Right cardiac atrium (tissue), 5 donors: ENCODE measurements around the gene BAAT. TPM values are rescaled to one million over a fixed set of nuclear protein-coding genes. Genes with fewer than 3 reads are reported as not detected.

Experiments used
- ATAC-seq, 2 donors: fragments of 200-7000 bp; cut with Tn5 transposase; one replicate each; pipeline versions ENCODE4 v1.8.0 to v1.9.1; 2020; ENCODE audit warnings: moderate library complexity in 2 of 2, mild to moderate bottlenecking in 1 of 2
- DNase-seq, 3 donors: peaks; one replicate each; pipeline ENCODE4 v3.0.0-alpha.2; 2020
- H3K27ac ChIP-seq: one replicate; pipeline ENCODE4 v1.5.1; 2013; ENCODE audit warnings: mild to moderate bottlenecking, low read length, control low read depth, moderate library complexity
- H3K27me3 ChIP-seq: one replicate; pipeline ENCODE4 v1.6.1; 2013; ENCODE audit not compliant: control insufficient read depth, insufficient read depth
- H3K4me1 ChIP-seq: one replicate; pipeline ENCODE4 v1.6.1; 2013; ENCODE audit warnings: low read length; ENCODE audit not compliant: control insufficient read depth, insufficient read depth
- H3K4me3 ChIP-seq: one replicate; pipeline ENCODE4 v1.5.1; 2013; ENCODE audit warnings: low read length, control low read depth
- H3K9me3 ChIP-seq: one replicate; pipeline ENCODE4 v1.6.1; 2013; ENCODE audit warnings: low read length; ENCODE audit not compliant: control insufficient read depth
- WGBS: extraction: QIAGEN DNeasy Blood & Tissue Kit; methylation state at CpG from one replicate; pipeline ENCODE4 v1.1.7; 2013; 5-methylcytosine and 5-hydroxymethylcytosine counted together
- intact Hi-C, 4 donors: fragments of 100-400 bp; cut with DNase I; formaldehyde crosslinking; loops; one replicate each; pipeline versions ENCODE4 v1.11.0 to v1.14.0; 2022 to 2023
- polyA plus RNA-seq: library from polyadenylated mRNA; stranded (reverse); fragments of 200-250 nt; gene quantifications from one replicate; pipeline ENCODE4 v1.2.3, GENCODE V29; 2013
- total RNA-seq, 4 donors: library from RNA; stranded (reverse); fragmentation: NEBNext Ultra II Directional; extraction: Animal tissue kit (Norgen Biotek cat#: 25700); gene quantifications; one replicate each; pipeline ENCODE4 v1.2.1, GENCODE V29; 2021
- donor health status: healthy with polysubstance abuse.
- donor health status: DM: no; HTN: yes; CAD: no.
- donor health status: DM: no; HTN: no; CAD: no.
- donor health status: DM: no; HTN: yes; CAD: no; lungs with severe emphysema.
- donor health status: DM: yes; HTN: yes; CAD: no.

Gene BAAT
- total and polyA plus RNA-seq, 5 donors = 0.08 to 0.24 (median 0.13) TPM; not detected in 1

- under 1% methylated on average over 44 of the region's 44 CpGs for WGBS
- Histone ChIP-seq H3K4me1 (peaks cover 2% of the 10 kb centered on the region), H3K27me3 (no peaks in the 10 kb centered on the region), H3K9me3 (no peaks in the 10 kb centered on the region), H3K4me3 (peak within 1 kb of the TSS; percentile 95), H3K27ac (peak within 1 kb of the TSS; percentile 89)
- DNase-seq = peak; percentile 98 to 99 (median 99)
- intact Hi-C loops = loop anchor here in 2 of 4 donors (10.0 kb wide), 1 partner anchor 137 kb away; the partner anchor contains the start of gene RNF20 (in 2 of the 2)
- ATAC-seq = peak; percentile 98 to 99
Observed at GRCh38 chr9:101398068-101398929, 13.5 kb upstream of the BAAT start, which contains the start of the genes MRPL50 and ZNF189. TSS of gene MRPL50 (minus strand) at chr9:101398618. CDS start at chr9:101398592, 26 bp downstream. TSS of gene ZNF189 (plus strand) at chr9:101398851. CDS start at chr9:101399157, 306 bp downstream.

DNA sequence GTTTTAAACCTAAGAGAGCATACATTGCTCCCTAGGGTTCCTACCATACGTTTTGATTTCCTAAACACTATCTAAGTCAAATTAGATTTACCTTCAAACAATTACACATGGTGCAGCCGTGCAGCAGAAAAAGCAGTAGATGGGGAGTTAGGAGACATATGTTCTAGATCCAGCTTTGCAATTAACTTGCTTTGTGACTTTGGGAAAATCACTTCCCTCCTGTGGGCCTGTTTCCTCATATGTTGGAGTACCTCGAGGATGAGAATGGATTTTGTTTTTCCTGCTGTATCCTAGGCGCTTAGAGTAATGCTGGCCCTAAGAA is 12.9 kb upstream of the BAAT start:
- Histone ChIP-seq H3K4me3 (peak overlapping the region; percentile 91), H3K4me1 (peaks cover 2% of the 10 kb centered on the region), H3K9me3 (no peaks in the 10 kb centered on the region), H3K27me3 (no peaks in the 10 kb centered on the region), H3K27ac (peak overlapping the region; percentile 88)
- 5% methylated on average over 4 of the region's 4 CpGs for WGBS
- ATAC-seq (no peak), DNase-seq (no peak)
- intact Hi-C loops = loop anchor here in 2 of 4 donors (10.0 kb wide), 1 partner anchor 137 kb away; the partner anchor contains the start of gene RNF20 (in 2 of the 2)

- DNase-seq (no peak), ATAC-seq (no peak)
- H3K27ac ChIP-seq = no peak overlapping the region
- H3K9me3 ChIP-seq = no peaks in the 10 kb centered on the region
- H3K4me3 ChIP-seq = no peak overlapping the region
- 96% methylated on average over 1 of the region's 1 CpG for WGBS
- H3K4me1 ChIP-seq = peaks cover 2% of the 10 kb centered on the region
- no peaks in the 10 kb centered on the region for H3K27me3 ChIP-seq
- intact Hi-C loops = loop anchor here in 2 of 4 donors (10.0 kb wide), 1 partner anchor 140 kb away; the partner anchor contains the start of gene RNF20 (in 2 of the 2)
Observed at GRCh38 chr9:101394687-101395086, 9.9 kb upstream of the BAAT start.

DNA sequence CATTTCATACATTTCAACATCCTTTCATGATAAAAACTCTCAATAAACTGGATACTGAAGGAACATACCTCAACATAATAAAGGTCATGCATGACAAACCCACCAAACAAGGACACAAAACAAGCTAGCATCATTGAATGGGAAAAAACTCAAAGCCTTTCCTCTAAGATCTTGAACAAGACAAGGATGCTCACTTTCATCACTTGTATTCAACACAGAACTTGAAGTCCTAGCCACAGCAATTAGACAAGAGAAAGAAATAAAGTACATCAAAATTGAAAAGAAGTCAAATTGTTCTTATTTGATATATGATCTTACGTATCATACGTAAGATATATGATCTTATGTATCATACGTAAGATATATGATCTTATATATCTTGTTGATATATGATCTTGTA is 8.3 kb upstream of the BAAT start:
- Histone ChIP-seq H3K4me1 (peaks cover 2% of the 10 kb centered on the region), H3K9me3 (no peaks in the 10 kb centered on the region), H3K27me3 (no peaks in the 10 kb centered on the region), H3K4me3 (no peak overlapping the region), H3K27ac (no peak overlapping the region)
- no peak for ATAC-seq
- intact Hi-C loops = loop anchor here in 2 of 4 donors (10.0 kb wide), 1 partner anchor 142 kb away; the partner anchor contains the start of gene RNF20 (in 2 of the 2)
- over 99% methylated on average over 3 of the region's 3 CpGs for WGBS
- DNase-seq = no peak

DNA sequence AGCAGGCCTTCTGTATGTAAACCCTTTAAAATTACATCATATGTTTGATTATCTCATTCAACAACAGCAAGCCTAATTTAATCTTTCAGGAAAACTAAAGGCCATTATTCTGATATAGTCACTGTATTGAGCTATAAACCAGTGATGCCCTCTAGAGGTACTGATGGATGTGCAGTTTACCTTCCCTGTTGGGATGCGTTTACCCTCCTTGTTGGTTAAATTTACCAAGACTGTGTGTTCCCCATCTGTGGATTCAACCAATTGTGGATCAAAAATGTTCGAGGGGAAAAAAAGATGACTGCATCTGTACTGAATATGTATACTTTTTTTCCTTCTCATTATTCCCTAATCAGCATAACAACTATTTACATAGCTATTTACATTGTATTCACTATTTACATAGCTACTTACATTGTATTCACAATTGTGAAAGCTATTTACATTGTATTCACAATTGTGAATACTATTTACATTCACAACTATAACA is 3.7 kb upstream of the BAAT start:
- intact Hi-C loops = no loop called here
- ATAC-seq (no peak), DNase-seq (no peak)
- Histone ChIP-seq H3K27ac (no peak overlapping the region), H3K27me3 (no peaks in the 10 kb centered on the region), H3K4me3 (no peak overlapping the region), H3K4me1 (no peaks in the 10 kb centered on the region), H3K9me3 (no peaks in the 10 kb centered on the region)
- 85% methylated on average over 2 of the region's 2 CpGs for WGBS

DNA sequence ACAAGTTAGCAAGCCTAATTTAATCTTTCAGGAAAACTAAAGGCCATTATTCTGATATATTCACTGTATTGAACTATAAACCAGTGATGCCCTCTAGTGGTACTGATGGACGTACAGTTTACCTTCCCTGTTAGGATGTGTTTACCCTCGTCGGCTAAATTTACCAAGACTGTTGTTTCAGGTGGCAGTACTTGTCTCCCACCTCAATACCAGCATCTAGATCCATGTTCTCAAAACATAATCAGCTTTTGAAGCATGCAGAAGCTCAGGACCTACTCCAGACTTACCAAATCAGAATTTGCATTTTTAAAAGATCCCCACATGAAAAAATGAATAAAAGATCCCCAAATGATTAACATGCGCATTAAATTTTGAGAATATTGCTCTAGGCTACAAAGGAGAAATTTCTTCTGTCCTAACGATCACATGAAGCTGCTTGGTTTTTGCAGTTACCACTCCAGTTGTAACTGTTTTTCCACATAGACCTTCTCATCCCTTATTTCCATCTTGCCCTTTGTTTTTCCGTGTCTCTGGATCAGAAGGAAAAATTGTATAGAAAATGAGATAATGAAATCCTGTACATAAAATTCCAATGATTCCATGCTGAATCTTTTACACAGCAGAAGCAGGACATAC is 3.2 kb upstream of the BAAT start:
- WGBS = 55% methylated on average over 6 of the region's 6 CpGs
- no peaks in the 10 kb centered on the region for H3K4me1 ChIP-seq
- no peaks in the 10 kb centered on the region for H3K27me3 ChIP-seq
- DNase-seq (no peak), ATAC-seq (peak in 1 of 2 donors; percentile 56)
- H3K4me3 ChIP-seq = no peak overlapping the region
- no peak overlapping the region for H3K27ac ChIP-seq
- intact Hi-C loops = no loop called here
- H3K9me3 ChIP-seq = no peaks in the 10 kb centered on the region

DNA sequence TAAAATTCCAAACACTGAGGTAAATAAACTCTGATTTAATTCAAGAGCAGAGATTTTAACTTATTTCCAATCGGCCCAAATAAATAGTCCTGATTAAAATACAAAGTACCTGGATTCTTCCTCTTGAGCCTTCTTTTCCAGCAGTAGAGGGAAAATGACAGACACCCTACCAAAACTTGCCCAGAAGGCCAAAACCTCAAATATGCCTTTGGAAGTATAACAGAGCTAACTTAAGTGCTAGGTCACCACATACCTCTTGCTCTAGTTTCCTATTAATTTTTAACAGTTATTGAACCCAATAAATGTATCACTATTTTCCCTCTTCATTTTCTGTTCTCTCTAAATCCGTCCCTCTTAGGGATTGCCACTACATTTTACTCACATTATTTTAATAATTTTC is 1.4 kb downstream of the BAAT start:
- Histone ChIP-seq H3K4me1 (no peaks in the 10 kb centered on the region), H3K4me3 (no peak overlapping the region), H3K9me3 (no peaks in the 10 kb centered on the region), H3K27me3 (no peaks in the 10 kb centered on the region), H3K27ac (no peak overlapping the region)
- DNase-seq = no peak
- ATAC-seq = no peak
- intact Hi-C loops = no loop called here
- 85% methylated on average over 2 of the region's 2 CpGs for WGBS

- no peak overlapping the region for H3K27ac ChIP-seq
- no peaks in the 10 kb centered on the region for H3K4me1 ChIP-seq
- no peak for DNase-seq
- no peaks in the 10 kb centered on the region for H3K9me3 ChIP-seq
- no peaks in the 10 kb centered on the region for H3K27me3 ChIP-seq
- 89% methylated on average over 2 of the region's 2 CpGs for WGBS
- H3K4me3 ChIP-seq = no peak overlapping the region
- ATAC-seq = no peak
- intact Hi-C loops = no loop called here
Observed at GRCh38 chr9:101381833-101382342, 2.9 kb downstream of the BAAT start.

DNA sequence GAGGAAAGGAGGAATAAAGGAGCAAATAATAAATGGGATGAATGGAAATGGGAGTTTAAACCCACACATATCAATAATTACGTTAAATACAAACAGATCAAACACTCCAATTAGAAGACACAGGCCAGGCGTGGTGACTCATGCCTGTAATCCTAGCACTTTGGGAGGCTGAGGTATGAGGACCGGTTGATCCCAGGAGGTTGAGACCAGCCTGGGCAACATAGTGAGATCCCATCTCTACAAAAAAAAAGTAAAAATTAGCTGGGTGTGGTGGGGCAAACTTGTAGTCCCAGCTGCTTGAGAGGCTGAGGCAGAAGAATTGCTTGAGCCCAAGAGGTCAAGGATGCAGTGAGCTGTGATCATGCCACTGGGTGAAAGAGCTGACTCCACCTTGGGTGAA is 3.7 kb downstream of the BAAT start:
- DNase-seq = no peak
- intact Hi-C loops = no loop called here

GRCh38 chr9:101380295-101380694 is 4.5 kb downstream of the BAAT start:
- Histone ChIP-seq H3K4me1 (no peaks in the 10 kb centered on the region), H3K27ac (no peak overlapping the region), H3K4me3 (no peak overlapping the region), H3K9me3 (no peaks in the 10 kb centered on the region), H3K27me3 (no peaks in the 10 kb centered on the region)
- DNase-seq (no peak), ATAC-seq (no peak)
- intact Hi-C loops = no loop called here

More for the DNA sequence above, 3.7 kb downstream of the BAAT start:
- Histone ChIP-seq H3K4me1 (no peaks in the 10 kb centered on the region), H3K9me3 (no peaks in the 10 kb centered on the region), H3K27me3 (no peaks in the 10 kb centered on the region), H3K4me3 (no peak overlapping the region), H3K27ac (no peak overlapping the region)
- WGBS = 94% methylated on average over 3 of the region's 3 CpGs
- no peak for ATAC-seq
